Effector memory CD8-positive, alpha-beta T cell (primary cell): ENCODE measurements around the gene APBB2.

ENCODE experiments used
- ATAC-seq: fragments of 150-1000 bp; cut with Tn5 transposase; replicated peaks from 2 replicates; pipeline ENCODE4 v1.10.0; 2021; ENCODE audit warnings: mild to moderate bottlenecking, moderate library complexity
- DNase-seq, 3 experiments: peaks; one replicate each; pipeline ENCODE4 v3.0.0; 2021
- H3K27ac Mint-ChIP-seq, 2 donors: one replicate each; pipeline ENCODE4 v1.8.0; 2022; ENCODE audit warnings: mild to moderate bottlenecking in 2 of 2, mixed read lengths in 2 of 2, moderate library complexity in 2 of 2
- H3K27me3 Mint-ChIP-seq, 2 donors: one replicate each; pipeline ENCODE4 v1.8.0; 2022; ENCODE audit warnings: mixed read lengths in 2 of 2
- H3K36me3 Mint-ChIP-seq: one replicate; pipeline ENCODE4 v1.8.0; 2022; ENCODE audit warnings: mild to moderate bottlenecking, moderate library complexity, mixed read lengths; ENCODE audit not compliant: insufficient read depth
- H3K4me1 Mint-ChIP-seq, 2 donors: one replicate each; pipeline ENCODE4 v1.8.0; 2022; ENCODE audit warnings: low read depth in 2 of 2, mixed read lengths in 2 of 2
- H3K4me3 Mint-ChIP-seq, 2 donors: one replicate each; pipeline ENCODE4 v1.8.0; 2022; ENCODE audit warnings: mild to moderate bottlenecking in 2 of 2, mixed read lengths in 2 of 2, moderate library complexity in 2 of 2
- H3K9me3 Mint-ChIP-seq, 2 donors: one replicate each; pipeline ENCODE4 v1.8.0; 2022; ENCODE audit warnings: mixed read lengths in 2 of 2

APBB2 gene

GRCh38 chr4:41232406-41232805 is 18.1 kb upstream of the APBB2 start:
- no peak for DNase-seq
- H3K36me3 Mint-ChIP-seq: no peaks in the 10 kb centered on the region
- no peaks in the 10 kb centered on the region for H3K27me3 Mint-ChIP-seq
- H3K4me3 Mint-ChIP-seq: no peak overlapping the region
- no peak for ATAC-seq
- no peaks in the 10 kb centered on the region for H3K4me1 Mint-ChIP-seq
- H3K27ac Mint-ChIP-seq: no peak overlapping the region
- no peaks in the 10 kb centered on the region for H3K9me3 Mint-ChIP-seq

- Mint-ChIP-seq H3K4me1 (no peaks in the 10 kb centered on the region), H3K4me3 (no peak overlapping the region), H3K27ac (no peak overlapping the region), H3K36me3 (no peaks in the 10 kb centered on the region), H3K27me3 (peaks cover 0 to 1% of the 10 kb centered on the region in 2 donors), H3K9me3 (no peaks in the 10 kb centered on the region)
- DNase-seq (no peak), ATAC-seq (no peak)
These were observed 13.6 kb upstream of the APBB2 start for GRCh38 chr4:41227902-41228301.

- Mint-ChIP-seq H3K4me1 (no peaks in the 10 kb centered on the region), H3K27ac (no peak overlapping the region), H3K27me3 (peaks cover 37 to 39% of the 10 kb centered on the region in 2 donors), H3K4me3 (no peak overlapping the region), H3K9me3 (peaks cover 2 to 12% of the 10 kb centered on the region in 2 donors), H3K36me3 (no peaks in the 10 kb centered on the region)
- ATAC-seq (no peak), DNase-seq (no peak)
These were observed 7.7 kb upstream of the APBB2 start for GRCh38 chr4:41221850-41222645.

GRCh38 chr4:41219421-41219950 is 5.1 kb upstream of the APBB2 start:
- Mint-ChIP-seq H3K9me3 (peaks cover 2 to 12% of the 10 kb centered on the region in 2 donors), H3K36me3 (no peaks in the 10 kb centered on the region), H3K27me3 (peaks cover 61 to 62% of the 10 kb centered on the region in 2 donors), H3K4me1 (no peaks in the 10 kb centered on the region), H3K27ac (no peak overlapping the region), H3K4me3 (no peak overlapping the region)
- ATAC-seq: no peak
- DNase-seq: no peak

- Mint-ChIP-seq H3K4me1 (no peaks in the 10 kb centered on the region), H3K27ac (no peak overlapping the region), H3K4me3 (no peak overlapping the region), H3K27me3 (peaks cover 62 to 66% of the 10 kb centered on the region in 2 donors), H3K9me3 (peaks cover 2 to 12% of the 10 kb centered on the region in 2 donors), H3K36me3 (no peaks in the 10 kb centered on the region)
- no peak for DNase-seq
- ATAC-seq: no peak
These were observed 4.4 kb upstream of the APBB2 start for GRCh38 chr4:41218703-41219102.

- H3K36me3 Mint-ChIP-seq: no peaks in the 10 kb centered on the region
- peaks cover 0 to 2% of the 10 kb centered on the region in 2 donors for H3K4me1 Mint-ChIP-seq
- ATAC-seq (no peak), DNase-seq (no peak)
- peaks cover 70 to 80% of the 10 kb centered on the region in 2 donors for H3K27me3 Mint-ChIP-seq
- peaks cover 2 to 12% of the 10 kb centered on the region in 2 donors for H3K9me3 Mint-ChIP-seq
- H3K4me3 Mint-ChIP-seq: no peak overlapping the region
- no peak overlapping the region for H3K27ac Mint-ChIP-seq
These were observed 3.0 kb upstream of the APBB2 start for GRCh38 chr4:41217374-41217773.

GRCh38 chr4:41217020-41217333 is 2.6 kb upstream of the APBB2 start:
- DNase-seq: no peak
- Mint-ChIP-seq H3K4me3 (peak overlapping the region; percentile 31 to 51), H3K4me1 (peaks cover 0 to 2% of the 10 kb centered on the region in 2 donors), H3K9me3 (peaks cover 2 to 12% of the 10 kb centered on the region in 2 donors), H3K27ac (no peak overlapping the region), H3K36me3 (no peaks in the 10 kb centered on the region), H3K27me3 (peaks cover 74 to 84% of the 10 kb centered on the region in 2 donors)
- no peak for ATAC-seq

GRCh38 chr4:41216294-41217019 is 2.1 kb upstream of the APBB2 start:
- Mint-ChIP-seq H3K9me3 (peaks cover 2 to 12% of the 10 kb centered on the region in 2 donors), H3K27me3 (peaks cover 79 to 87% of the 10 kb centered on the region in 2 donors), H3K36me3 (no peaks in the 10 kb centered on the region), H3K4me3 (peak overlapping the region; percentile 50 to 51), H3K4me1 (peaks cover 0 to 2% of the 10 kb centered on the region in 2 donors), H3K27ac (no peak overlapping the region)
- no peak for DNase-seq
- no peak for ATAC-seq

- no peak for ATAC-seq
- Mint-ChIP-seq H3K4me1 (peaks cover 0 to 2% of the 10 kb centered on the region in 2 donors), H3K4me3 (peak overlapping the region; percentile 31 to 50), H3K27me3 (peaks cover 75 to 82% of the 10 kb centered on the region in 2 donors), H3K36me3 (no peaks in the 10 kb centered on the region), H3K27ac (no peak overlapping the region), H3K9me3 (peaks cover 2 to 12% of the 10 kb centered on the region in 2 donors)
- DNase-seq: no peak
These were observed 1.6 kb upstream of the APBB2 start for GRCh38 chr4:41215969-41216293.

GRCh38 chr4:41215155-41215554 is 813 bp upstream of the APBB2 start:
- peaks cover 2 to 11% of the 10 kb centered on the region in 2 donors for H3K9me3 Mint-ChIP-seq
- no peaks in the 10 kb centered on the region for H3K36me3 Mint-ChIP-seq
- H3K27ac Mint-ChIP-seq: no peak overlapping the region
- peaks cover 67 to 74% of the 10 kb centered on the region in 2 donors for H3K27me3 Mint-ChIP-seq
- H3K4me1 Mint-ChIP-seq: peaks cover 0 to 2% of the 10 kb centered on the region in 2 donors
- peak overlapping the region; percentile 36 to 40 for H3K4me3 Mint-ChIP-seq
- DNase-seq (no peak), ATAC-seq (no peak)

- DNase-seq: no peak
- H3K9me3 Mint-ChIP-seq: peaks cover 0 to 7% of the 10 kb centered on the region in 2 donors
- H3K27me3 Mint-ChIP-seq: peaks cover 64 to 70% of the 10 kb centered on the region in 2 donors
- H3K27ac Mint-ChIP-seq: no peak overlapping the region
- no peak for ATAC-seq
- H3K4me1 Mint-ChIP-seq: peaks cover 0 to 2% of the 10 kb centered on the region in 2 donors
- H3K36me3 Mint-ChIP-seq: no peaks in the 10 kb centered on the region
- H3K4me3 Mint-ChIP-seq: peak overlapping the region; percentile 36 to 40
These were observed 444 bp upstream of the APBB2 start for GRCh38 chr4:41214825-41215146.

- Mint-ChIP-seq H3K27me3 (peaks cover 54 to 59% of the 10 kb centered on the region in 2 donors), H3K36me3 (no peaks in the 10 kb centered on the region), H3K27ac (no peak overlapping the region), H3K4me3 (no peak overlapping the region), H3K9me3 (no peaks in the 10 kb centered on the region), H3K4me1 (peaks cover 0 to 2% of the 10 kb centered on the region in 2 donors)
- DNase-seq: no peak
- ATAC-seq: no peak
These were observed 662 bp downstream of the APBB2 start for GRCh38 chr4:41213625-41214135.

- DNase-seq (no peak), ATAC-seq (no peak)
- H3K4me1 Mint-ChIP-seq: peaks cover 0 to 2% of the 10 kb centered on the region in 2 donors
- H3K4me3 Mint-ChIP-seq: no peak overlapping the region
- H3K36me3 Mint-ChIP-seq: no peaks in the 10 kb centered on the region
- H3K9me3 Mint-ChIP-seq: peaks cover 0 to 2% of the 10 kb centered on the region in 2 donors
- peaks cover 51 to 55% of the 10 kb centered on the region in 2 donors for H3K27me3 Mint-ChIP-seq
- no peak overlapping the region for H3K27ac Mint-ChIP-seq
These were observed 1.6 kb downstream of the APBB2 start for GRCh38 chr4:41212616-41213203.
